Smooth muscle cell (in vitro differentiated cells): ENCODE data around the gene CEP112. TPM values are rescaled to one million over a fixed set of nuclear protein-coding genes. Genes with fewer than 3 reads are reported as not detected.

ENCODE experiments used
- DNase-seq: peaks from one replicate; lab custom pipeline; 2025; ENCODE audit not compliant: unreplicated experiment; lab: John Stamatoyannopoulos, UW
- H2AFZ ChIP-seq: fragments of 200-600 bp; sonication (generic); 2 replicates; pipeline ENCODE4 v1.6.0; 2016; ENCODE audit warnings: antibody characterized with exemption, low read depth, mild to moderate bottlenecking
- H3F3A ChIP-seq: fragments of 200-600 bp; sonication (generic); 2 replicates; pipeline ENCODE4 v1.6.0; 2017; ENCODE audit warnings: antibody characterized with exemption, low read depth
- H3K27ac ChIP-seq: fragments of 200-600 bp; sonication (generic); 2 replicates; pipeline ENCODE4 v1.5.1; 2016; ENCODE audit warnings: low read depth, mild to moderate bottlenecking
- H3K27me3 ChIP-seq: fragments of 200-600 bp; sonication (generic); 2 replicates; pipeline ENCODE4 v1.6.1; 2016; ENCODE audit warnings: low read depth, mild to moderate bottlenecking
- H3K36me3 ChIP-seq: fragments of 200-600 bp; sonication (generic); 2 replicates; pipeline ENCODE4 v1.5.1; 2016; ENCODE audit warnings: low read depth
- H3K4me1 ChIP-seq: fragments of 200-600 bp; sonication (generic); 2 replicates; pipeline ENCODE4 v1.5.1; 2016; ENCODE audit warnings: low read depth
- H3K4me2 ChIP-seq: fragments of 200-600 bp; sonication (generic); 2 replicates; pipeline ENCODE4 v1.6.0; 2016; ENCODE audit warnings: mild to moderate bottlenecking
- H3K4me3 ChIP-seq: fragments of 200-600 bp; sonication (generic); 2 replicates; pipeline ENCODE4 v1.5.1; 2016; ENCODE audit warnings: mild to moderate bottlenecking
- H3K79me2 ChIP-seq: fragments of 200-600 bp; sonication (generic); 2 replicates; pipeline ENCODE4 v1.6.0; 2016; ENCODE audit warnings: low read depth, mild to moderate bottlenecking
- H3K9ac ChIP-seq: fragments of 200-600 bp; sonication (generic); 2 replicates; pipeline ENCODE4 v1.6.0; 2016; ENCODE audit warnings: low read depth
- H3K9me3 ChIP-seq: fragments of 200-600 bp; sonication (generic); replicated peaks from 2 replicates; pipeline ENCODE4 v1.5.1; 2016; ENCODE audit warnings: low read depth
- H4K20me1 ChIP-seq: fragments of 200-600 bp; sonication (generic); 2 replicates; pipeline ENCODE4 v1.6.0; 2016; ENCODE audit warnings: low read depth
- CTCF ChIP-seq: fragments of 200-600 bp; sonication (generic); IDR thresholded peaks from 2 replicates; pipeline ENCODE4 v1.5.1; 2017; ENCODE audit warnings: borderline replicate concordance, mild to moderate bottlenecking, antibody characterized with exemption; ENCODE audit not compliant: insufficient read depth, poor library complexity, severe bottlenecking
- WGBS: methylation state at CpG from one replicate; pipeline ENCODE4 v1.1.7; 2016; ENCODE audit warnings: low lambda C conversion rate; 5-methylcytosine and 5-hydroxymethylcytosine counted together
- polyA plus RNA-seq: library from polyadenylated mRNA; unstranded; fragments of >200 nt; fragmentation: Nextera tagmentation; extraction: Ambion mirVana; gene quantifications from 2 replicates; pipeline ENCODE4 v1.2.1, GENCODE V29; 2016
- total RNA-seq: library from RNA; depleted of rRNA; stranded (reverse); fragments of >200 nt; gene quantifications from 2 replicates; pipeline ENCODE4 v1.2.3, GENCODE V29; 2014

Gene CEP112
- total and polyA plus RNA-seq, 2 experiments from 2014 or later = 8.3 to 9.9 TPM

- H2AFZ ChIP-seq = no peak overlapping the region
- no peak overlapping the region for H3K27ac ChIP-seq
- H3K4me1 ChIP-seq = no peaks in the 10 kb centered on the region
- no peak overlapping the region for H3K9ac ChIP-seq
- no peaks in the 10 kb centered on the region for H4K20me1 ChIP-seq
- WGBS = 97% methylated on average over 3 of the region's 3 CpGs
- no peak overlapping the region for H3K4me2 ChIP-seq
- H3K4me3 ChIP-seq = no peak overlapping the region
- no peaks in the 10 kb centered on the region for H3F3A ChIP-seq
- H3K27me3 ChIP-seq = no peaks in the 10 kb centered on the region
- no peaks in the 10 kb centered on the region for H3K9me3 ChIP-seq
- H3K79me2 ChIP-seq = no peaks in the 10 kb centered on the region
- DNase-seq = no peak
- peaks cover 10% of the 10 kb centered on the region for H3K36me3 ChIP-seq
- TF ChIP-seq CTCF = no peak
These were observed 56.0 kb downstream of the CEP112 start for GRCh38 chr17:66135896-66136295.

GRCh38 chr17:66135219-66135618, 56.7 kb downstream of the CEP112 start:
- no peaks in the 10 kb centered on the region for H3K79me2 ChIP-seq
- no peak for DNase-seq
- no peaks in the 10 kb centered on the region for H4K20me1 ChIP-seq
- H3K4me2 ChIP-seq = no peak overlapping the region
- H3K27ac ChIP-seq = no peak overlapping the region
- no peak overlapping the region for H3K9ac ChIP-seq
- H3F3A ChIP-seq = no peaks in the 10 kb centered on the region
- H2AFZ ChIP-seq = no peak overlapping the region
- no peaks in the 10 kb centered on the region for H3K9me3 ChIP-seq
- peaks cover 10% of the 10 kb centered on the region for H3K36me3 ChIP-seq
- whole genome bisulfite sequencing = 95% methylated on average over 2 of the region's 2 CpGs
- H3K4me1 ChIP-seq = no peaks in the 10 kb centered on the region
- TF ChIP-seq CTCF = no peak
- no peak overlapping the region for H3K4me3 ChIP-seq
- H3K27me3 ChIP-seq = no peaks in the 10 kb centered on the region

- no peak overlapping the region for H3K9ac ChIP-seq
- 88% methylated on average over 4 of the region's 4 CpGs for WGBS
- no peaks in the 10 kb centered on the region for H4K20me1 ChIP-seq
- no peak for DNase-seq
- no peak for TF ChIP-seq CTCF
- H3K4me3 ChIP-seq = no peak overlapping the region
- no peak overlapping the region for H3K27ac ChIP-seq
- no peaks in the 10 kb centered on the region for H3F3A ChIP-seq
- H3K4me2 ChIP-seq = no peak overlapping the region
- no peaks in the 10 kb centered on the region for H3K4me1 ChIP-seq
- no peaks in the 10 kb centered on the region for H3K9me3 ChIP-seq
- no peaks in the 10 kb centered on the region for H3K36me3 ChIP-seq
- H2AFZ ChIP-seq = no peak overlapping the region
- no peaks in the 10 kb centered on the region for H3K27me3 ChIP-seq
- H3K79me2 ChIP-seq = no peaks in the 10 kb centered on the region
These were observed 62.2 kb downstream of the CEP112 start for GRCh38 chr17:66129759-66130158.

- H3K27me3 ChIP-seq = no peaks in the 10 kb centered on the region
- no peak overlapping the region for H3K4me2 ChIP-seq
- DNase-seq = no peak
- H4K20me1 ChIP-seq = no peaks in the 10 kb centered on the region
- H3K36me3 ChIP-seq = no peaks in the 10 kb centered on the region
- H3F3A ChIP-seq = no peaks in the 10 kb centered on the region
- no peak for TF ChIP-seq CTCF
- H3K4me3 ChIP-seq = no peak overlapping the region
- H3K9me3 ChIP-seq = no peaks in the 10 kb centered on the region
- H3K9ac ChIP-seq = no peak overlapping the region
- no peak overlapping the region for H3K27ac ChIP-seq
- H2AFZ ChIP-seq = no peak overlapping the region
- no peaks in the 10 kb centered on the region for H3K4me1 ChIP-seq
- H3K79me2 ChIP-seq = no peaks in the 10 kb centered on the region
- WGBS = 95% methylated on average over 5 of the region's 5 CpGs
These were observed 65.7 kb downstream of the CEP112 start for GRCh38 chr17:66126231-66126630.
